ENCODE measurements around the gene LAMB4.

Gene LAMB4

GRCh38 chr7:108164946-108165345 lies 34.8 kb upstream of the LAMB4 start:
- TF ChIP-seq CTCF (IDR thresholded peaks at IDR 0.05; ENCODE audit: borderline replicate concordance, control extremely low read depth, extremely low read depth, insufficient read depth, missing control alignments), result no peak
- no peak for DNase-seq (ENCODE audit: low spot score)
- in situ Hi-C loops (cut with MboI; ENCODE audit: low sequenced_read_pairs, unreplicated experiment), result no loop called here

- in situ Hi-C loops (cut with MboI; ENCODE audit: low sequenced_read_pairs, unreplicated experiment), result no loop called here
- no peak for TF ChIP-seq CTCF (IDR thresholded peaks at IDR 0.05; ENCODE audit: borderline replicate concordance, control extremely low read depth, extremely low read depth, insufficient read depth, missing control alignments)
- DNase-seq (ENCODE audit: low spot score), result no peak
These were observed 34.2 kb upstream of the LAMB4 start for GRCh38 chr7:108164342-108164741.

GRCh38 chr7:108158776-108159175 lies 28.6 kb upstream of the LAMB4 start:
- no peak for TF ChIP-seq CTCF (IDR thresholded peaks at IDR 0.05; ENCODE audit: borderline replicate concordance, control extremely low read depth, extremely low read depth, insufficient read depth, missing control alignments)
- no peak for DNase-seq (ENCODE audit: low spot score)
- in situ Hi-C loops (cut with MboI; ENCODE audit: low sequenced_read_pairs, unreplicated experiment), result no loop called here

GRCh38 chr7:108157606-108158335 lies 27.6 kb upstream of the LAMB4 start:
- no peak for TF ChIP-seq CTCF (IDR thresholded peaks at IDR 0.05; ENCODE audit: borderline replicate concordance, control extremely low read depth, extremely low read depth, insufficient read depth, missing control alignments)
- no peak for DNase-seq (ENCODE audit: low spot score)
- in situ Hi-C loops (cut with MboI; ENCODE audit: low sequenced_read_pairs, unreplicated experiment), result no loop called here

- TF ChIP-seq CTCF (IDR thresholded peaks at IDR 0.05; ENCODE audit: borderline replicate concordance, control extremely low read depth, extremely low read depth, insufficient read depth, missing control alignments), result no peak
- in situ Hi-C loops (cut with MboI; ENCODE audit: low sequenced_read_pairs, unreplicated experiment), result no loop called here
- no peak for DNase-seq (ENCODE audit: low spot score)
These were observed 26.9 kb upstream of the LAMB4 start for GRCh38 chr7:108156897-108157605.

- TF ChIP-seq CTCF (IDR thresholded peaks at IDR 0.05; ENCODE audit: borderline replicate concordance, control extremely low read depth, extremely low read depth, insufficient read depth, missing control alignments), result no peak
- no peak for DNase-seq (ENCODE audit: low spot score)
- in situ Hi-C loops (cut with MboI; ENCODE audit: low sequenced_read_pairs, unreplicated experiment), result no loop called here
These were observed 22.0 kb upstream of the LAMB4 start for GRCh38 chr7:108152198-108152597.
